IPS-20b (cell line): ENCODE measurements around the gene EIF3A.

ENCODE experiments used
- H3K27ac ChIP-seq: one replicate; pipeline ENCODE4 v1.5.1; 2013; ENCODE audit warnings: low read length
- H3K27me3 ChIP-seq: 2 replicates; pipeline ENCODE4 v1.6.1; 2013; ENCODE audit warnings: mild to moderate bottlenecking, low read length, inconsistent platforms; ENCODE audit not compliant: insufficient read depth
- H3K36me3 ChIP-seq: 2 replicates; pipeline ENCODE4 v1.6.1; 2013; ENCODE audit warnings: low read depth, mild to moderate bottlenecking, inconsistent platforms, low read length, moderate library complexity; ENCODE audit not compliant: insufficient read depth
- H3K4me1 ChIP-seq: 2 replicates; pipeline ENCODE4 v1.6.1; 2013; ENCODE audit warnings: mild to moderate bottlenecking, control low read depth, inconsistent platforms, low read length, moderate library complexity; ENCODE audit not compliant: insufficient read depth
- H3K4me3 ChIP-seq: 2 replicates; pipeline ENCODE4 v1.5.1; 2013; ENCODE audit warnings: mild to moderate bottlenecking, low read length, inconsistent platforms
- H3K9ac ChIP-seq: 2 replicates; pipeline ENCODE4 v1.6.1; 2013; ENCODE audit warnings: low read depth, mild to moderate bottlenecking, inconsistent platforms, low read length, moderate library complexity
- H3K9me3 ChIP-seq: 2 replicates; pipeline ENCODE4 v1.6.1; 2013; ENCODE audit warnings: mild to moderate bottlenecking, low read depth, low read length, inconsistent platforms; ENCODE audit not compliant: insufficient read depth

The EIF3A gene

DNA sequence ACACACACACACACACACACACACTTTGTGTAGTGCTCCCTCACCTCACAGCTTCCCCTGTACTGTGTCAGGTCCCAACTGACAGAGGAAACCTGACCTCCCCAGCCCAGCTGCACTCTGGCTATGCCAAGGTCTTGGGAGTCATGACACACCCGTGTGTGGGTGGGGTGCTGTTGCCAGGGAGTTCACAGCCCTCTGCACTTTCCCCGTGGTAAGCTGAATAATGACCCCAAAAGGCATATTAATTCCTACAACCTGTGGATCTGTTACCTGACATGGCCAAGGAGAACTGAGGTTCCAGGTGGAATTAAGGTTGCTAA, 60.0 kb downstream of the EIF3A start:
- Histone ChIP-seq H3K27me3 (no peaks in the 10 kb centered on the region), H3K9ac (no peak overlapping the region), H3K27ac (no peak overlapping the region), H3K4me1 (peaks cover 12% of the 10 kb centered on the region), H3K36me3 (no peaks in the 10 kb centered on the region), H3K4me3 (no peak overlapping the region), H3K9me3 (no peaks in the 10 kb centered on the region)

DNA sequence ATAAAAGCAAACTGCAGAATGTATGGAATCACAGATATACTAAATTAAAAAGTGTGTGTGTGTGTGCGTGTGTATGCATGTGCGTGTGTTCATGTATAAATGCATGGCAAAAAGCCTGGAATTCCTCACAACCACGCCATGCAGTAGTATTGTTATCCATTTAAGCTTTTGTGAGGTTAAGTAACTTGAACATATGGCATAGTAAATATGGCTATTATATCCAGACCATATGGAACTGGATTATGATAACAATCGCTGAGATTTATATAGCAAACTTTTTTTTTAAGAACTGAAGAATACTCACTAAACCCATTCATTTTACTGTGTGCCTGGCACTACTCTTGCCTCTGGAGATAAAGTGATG, 73.4 kb downstream of the EIF3A start:
- no peak overlapping the region for H3K4me3 ChIP-seq
- H3K9ac ChIP-seq, result no peak overlapping the region
- H3K36me3 ChIP-seq, result no peaks in the 10 kb centered on the region
- H3K9me3 ChIP-seq, result no peaks in the 10 kb centered on the region
- no peaks in the 10 kb centered on the region for H3K27me3 ChIP-seq
- no peaks in the 10 kb centered on the region for H3K4me1 ChIP-seq
- no peak overlapping the region for H3K27ac ChIP-seq

DNA sequence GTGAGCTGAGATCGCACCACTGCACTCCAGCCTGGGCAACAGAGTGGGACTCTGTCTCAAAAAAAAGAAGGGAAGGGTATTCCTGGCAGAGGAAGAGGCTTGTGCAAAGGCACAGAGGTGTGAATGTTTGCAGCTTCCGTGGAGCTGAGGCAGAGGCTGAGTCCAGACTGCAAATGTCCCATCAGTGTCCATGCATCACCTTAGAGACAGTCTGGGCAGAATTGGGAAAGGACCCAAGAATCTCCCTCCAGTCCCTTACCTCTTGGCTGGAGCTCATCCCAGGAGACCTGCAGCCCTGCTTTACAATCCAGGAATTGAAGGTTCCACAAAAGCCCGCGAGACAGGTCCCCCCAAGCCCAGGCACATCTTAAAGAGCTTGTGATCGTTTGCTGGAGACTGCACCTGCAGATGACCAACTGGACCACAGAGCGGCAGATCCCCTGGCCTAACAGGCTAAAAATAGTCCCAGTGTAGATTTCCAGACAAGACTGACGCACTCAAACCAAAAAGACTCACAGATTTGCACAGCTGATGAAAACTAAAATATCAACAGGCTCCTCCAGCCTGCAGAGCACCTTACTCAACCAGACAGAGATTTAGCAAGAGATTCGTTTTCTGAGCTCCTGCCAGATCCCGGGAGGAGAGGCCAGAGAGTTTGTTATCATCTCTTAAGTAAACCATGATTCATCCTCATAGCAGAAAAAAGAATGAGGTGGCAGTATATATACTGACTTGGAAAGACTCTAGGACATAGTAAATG, 74.0 kb downstream of the EIF3A start:
- no peaks in the 10 kb centered on the region for H3K4me1 ChIP-seq
- no peak overlapping the region for H3K9ac ChIP-seq
- no peaks in the 10 kb centered on the region for H3K36me3 ChIP-seq
- no peaks in the 10 kb centered on the region for H3K27me3 ChIP-seq
- H3K4me3 ChIP-seq, result no peak overlapping the region
- H3K9me3 ChIP-seq, result no peaks in the 10 kb centered on the region
- no peak overlapping the region for H3K27ac ChIP-seq

DNA sequence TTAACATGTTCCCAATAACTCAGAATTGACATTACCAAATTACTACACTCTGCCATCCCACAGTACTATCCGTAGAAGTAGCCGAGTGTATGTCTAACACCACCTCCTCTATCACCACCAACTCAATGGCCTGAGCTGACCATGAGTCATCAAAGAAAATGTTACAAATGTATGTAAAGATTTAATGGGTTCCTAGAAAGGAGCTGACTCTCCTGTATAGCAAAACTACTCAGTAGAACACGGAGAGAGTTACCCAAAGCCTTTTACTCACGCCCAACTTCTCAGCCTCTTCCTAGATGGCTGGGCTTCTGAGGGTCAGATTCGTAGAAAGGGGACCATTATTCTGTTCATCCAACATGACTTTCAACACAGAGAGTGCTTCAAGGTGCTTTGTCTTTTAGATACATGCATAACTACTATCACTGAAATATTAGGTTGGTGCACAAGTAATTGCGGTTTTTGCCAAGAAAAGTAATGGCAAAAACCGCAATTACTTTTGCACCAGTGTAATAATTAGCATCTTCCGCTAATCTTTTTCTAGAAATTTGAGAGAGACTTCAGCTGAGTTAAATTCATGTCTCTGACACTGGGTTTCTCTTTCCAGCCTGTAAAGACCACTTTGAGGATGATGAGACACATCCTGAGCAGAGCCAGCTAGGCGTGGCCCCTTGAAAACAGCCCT, 75.1 kb downstream of the EIF3A start:
- H3K4me3 ChIP-seq, result no peak overlapping the region
- no peak overlapping the region for H3K27ac ChIP-seq
- no peaks in the 10 kb centered on the region for H3K27me3 ChIP-seq
- H3K9ac ChIP-seq, result no peak overlapping the region
- no peaks in the 10 kb centered on the region for H3K36me3 ChIP-seq
- H3K9me3 ChIP-seq, result no peaks in the 10 kb centered on the region
- H3K4me1 ChIP-seq, result no peaks in the 10 kb centered on the region; the same call in 1 of the 2 replicates

DNA sequence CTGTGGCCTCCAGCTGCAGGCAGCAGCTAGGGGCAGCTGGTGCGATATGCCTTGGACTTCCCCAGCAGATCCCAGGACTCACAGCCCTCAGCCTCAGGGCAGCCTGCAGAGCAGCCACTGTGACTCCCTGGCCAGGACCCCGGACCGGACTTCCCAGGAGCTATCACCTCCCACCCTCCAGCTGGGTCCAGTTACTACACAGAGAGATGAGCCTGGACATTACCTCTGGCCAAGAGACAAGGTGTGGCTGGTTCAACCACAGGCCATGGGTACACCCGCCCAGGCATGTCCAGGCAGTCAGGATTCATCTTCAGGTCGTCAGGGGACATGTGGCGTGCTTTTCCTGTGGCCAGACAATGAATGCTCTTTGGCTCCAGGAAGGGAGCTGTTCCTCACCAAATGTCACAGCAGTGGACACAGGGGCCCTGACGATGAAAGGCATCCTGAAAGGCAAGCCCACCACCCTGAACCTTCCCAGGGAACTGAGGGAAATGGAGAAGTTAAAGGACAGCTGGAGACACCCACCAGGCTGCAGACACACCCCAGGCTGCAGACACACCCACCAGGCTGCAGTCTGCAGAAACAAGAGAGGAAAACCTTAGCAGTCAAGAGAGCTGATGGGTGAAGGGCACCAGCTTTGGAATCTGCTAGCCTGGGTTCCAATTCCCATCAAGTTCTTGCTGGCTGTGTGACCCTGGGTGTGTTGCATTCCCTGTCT, 76.9 kb downstream of the EIF3A start:
- Histone ChIP-seq H3K4me1 (no peaks in the 10 kb centered on the region; the same call in 1 of the 2 replicates), H3K9me3 (no peaks in the 10 kb centered on the region), H3K27ac (no peak overlapping the region), H3K36me3 (no peaks in the 10 kb centered on the region), H3K4me3 (no peak overlapping the region), H3K9ac (no peak overlapping the region), H3K27me3 (no peaks in the 10 kb centered on the region)

DNA sequence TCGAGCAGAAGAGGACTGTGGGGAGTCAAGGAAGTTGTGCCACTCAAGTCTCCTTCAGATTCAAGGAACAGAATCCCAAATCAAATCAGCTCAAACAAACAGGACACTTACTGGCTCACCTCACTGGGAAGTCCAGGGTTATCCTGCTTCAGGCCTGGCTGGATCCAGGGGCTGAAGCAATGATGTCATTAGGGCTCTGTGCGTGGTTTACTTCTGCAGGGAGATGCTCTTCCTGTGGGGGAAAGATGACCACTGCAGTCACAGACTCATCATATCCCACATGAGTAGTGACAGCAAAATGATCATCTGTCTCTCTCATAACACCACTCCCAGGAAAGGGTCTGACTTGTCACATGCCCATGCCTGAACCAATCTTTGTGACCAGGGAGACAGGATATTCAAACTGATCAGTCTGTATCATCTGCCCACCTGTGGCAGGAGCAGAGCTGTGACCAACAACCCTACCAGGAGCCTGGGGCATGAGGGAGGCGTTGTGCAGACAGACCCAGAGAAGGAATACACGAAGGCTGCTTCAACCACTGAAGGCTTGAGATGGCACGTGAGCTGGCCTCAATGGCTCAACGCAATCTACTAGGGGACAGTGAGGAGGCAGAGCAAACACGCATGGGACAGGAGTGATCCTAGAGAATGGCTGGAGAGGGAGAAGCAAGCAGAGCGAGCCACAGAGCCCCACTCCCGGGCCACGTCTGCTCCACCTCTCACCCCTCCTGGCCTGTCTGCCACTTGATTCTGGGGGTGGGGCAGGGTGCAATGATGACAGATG, 78.7 kb downstream of the EIF3A start:
- Histone ChIP-seq H3K4me1 (no peaks in the 10 kb centered on the region; the same call in 1 of the 2 replicates), H3K27me3 (no peaks in the 10 kb centered on the region), H3K9ac (no peak overlapping the region), H3K4me3 (no peak overlapping the region), H3K36me3 (no peaks in the 10 kb centered on the region), H3K9me3 (no peaks in the 10 kb centered on the region), H3K27ac (no peak overlapping the region)

DNA sequence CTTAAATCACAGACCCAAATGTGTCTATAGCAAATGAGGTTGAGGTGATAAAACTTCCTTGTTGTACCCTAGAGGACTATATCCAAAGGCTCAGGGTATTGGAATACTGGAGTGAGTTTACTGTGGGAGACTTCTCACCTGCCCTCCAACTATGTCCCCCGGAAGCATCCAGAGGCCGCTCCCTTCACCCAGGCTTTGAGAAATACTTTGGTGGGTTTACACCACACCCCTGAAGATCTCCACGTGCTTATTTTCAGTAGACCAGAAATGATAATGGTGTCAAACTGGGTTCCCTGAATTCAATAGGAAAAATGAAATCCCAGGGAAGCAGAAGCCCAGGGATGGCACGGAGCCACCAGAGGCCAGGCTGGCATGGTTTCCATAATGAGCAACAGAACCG, 82.4 kb downstream of the EIF3A start:
- H3K27me3 ChIP-seq, result no peaks in the 10 kb centered on the region
- H3K27ac ChIP-seq, result no peak overlapping the region
- no peaks in the 10 kb centered on the region; the same call in 1 of the 2 replicates for H3K4me1 ChIP-seq
- H3K36me3 ChIP-seq, result no peaks in the 10 kb centered on the region
- H3K9me3 ChIP-seq, result no peaks in the 10 kb centered on the region
- no peak overlapping the region for H3K4me3 ChIP-seq
- H3K9ac ChIP-seq, result no peak overlapping the region

DNA sequence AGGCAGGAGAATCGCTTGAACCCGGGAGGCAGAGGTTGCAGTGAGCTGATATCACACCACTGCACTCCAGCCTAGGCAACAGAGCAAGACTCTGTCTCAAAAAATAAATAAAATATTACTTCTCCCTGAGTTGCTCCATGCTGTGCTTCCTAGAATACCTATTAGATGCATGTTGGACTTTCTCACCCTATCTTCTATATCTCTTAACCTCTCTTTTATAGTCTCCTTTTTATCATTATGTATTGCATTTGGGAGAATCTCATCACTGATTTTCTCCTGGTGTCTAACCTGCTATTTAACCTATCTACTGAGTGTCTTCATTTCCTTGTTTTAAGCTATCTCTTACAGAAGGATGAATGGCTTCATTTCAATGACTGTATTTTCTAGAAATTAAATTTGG, 83.2 kb downstream of the EIF3A start:
- H3K9ac ChIP-seq, result no peak overlapping the region
- no peaks in the 10 kb centered on the region; the same call in 1 of the 2 replicates for H3K4me1 ChIP-seq
- H3K9me3 ChIP-seq, result no peaks in the 10 kb centered on the region
- H3K4me3 ChIP-seq, result no peak overlapping the region
- H3K27ac ChIP-seq, result no peak overlapping the region
- H3K36me3 ChIP-seq, result no peaks in the 10 kb centered on the region
- H3K27me3 ChIP-seq, result no peaks in the 10 kb centered on the region

DNA sequence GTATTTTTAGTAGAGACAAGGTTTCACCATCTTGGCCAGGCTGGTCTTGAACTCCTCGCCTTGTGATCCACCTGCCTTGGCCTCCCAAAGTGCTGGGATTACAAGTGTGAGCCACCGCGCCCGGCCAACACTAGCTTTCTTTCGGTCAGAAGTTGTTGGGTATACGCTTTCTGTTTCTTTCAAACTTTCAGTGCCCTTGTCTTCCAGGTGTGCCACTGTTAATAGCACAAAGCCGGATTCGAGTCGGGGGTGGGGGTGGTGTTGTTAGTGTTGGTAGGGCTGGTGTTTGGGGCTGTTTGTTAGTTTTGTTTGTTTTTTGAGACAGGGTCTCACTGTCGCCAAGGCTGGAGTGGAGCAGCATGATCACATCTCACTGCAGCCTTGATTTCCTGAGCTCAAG, 84.9 kb downstream of the EIF3A start:
- Histone ChIP-seq H3K4me1 (no peaks in the 10 kb centered on the region; the same call in 1 of the 2 replicates), H3K4me3 (no peak overlapping the region), H3K36me3 (no peaks in the 10 kb centered on the region), H3K9ac (no peak overlapping the region), H3K27me3 (no peaks in the 10 kb centered on the region), H3K27ac (no peak overlapping the region), H3K9me3 (no peaks in the 10 kb centered on the region)

DNA sequence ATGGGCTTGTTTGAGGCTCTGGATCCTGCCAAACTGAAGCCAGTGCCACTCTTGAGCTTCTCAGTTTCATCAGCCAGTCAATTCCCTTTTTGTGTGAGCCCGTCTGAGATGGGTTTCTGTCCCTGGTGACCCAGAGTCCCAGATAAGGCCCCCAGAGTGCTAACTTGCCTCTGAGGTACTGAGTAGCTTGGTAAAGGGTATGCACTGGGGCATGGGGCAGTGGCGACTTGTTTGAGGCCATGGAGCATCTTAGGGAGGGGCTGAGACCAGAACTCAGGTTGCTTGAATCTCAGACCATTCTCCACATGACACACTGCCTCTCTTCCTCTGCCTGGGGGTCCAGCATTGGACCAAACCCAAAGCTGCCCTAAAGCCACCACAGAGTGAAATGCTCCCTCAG, 86.3 kb downstream of the EIF3A start:
- Histone ChIP-seq H3K27ac (no peak overlapping the region), H3K36me3 (no peaks in the 10 kb centered on the region), H3K4me3 (no peak overlapping the region), H3K27me3 (no peaks in the 10 kb centered on the region), H3K9me3 (no peaks in the 10 kb centered on the region), H3K4me1 (no peaks in the 10 kb centered on the region), H3K9ac (no peak overlapping the region)

DNA sequence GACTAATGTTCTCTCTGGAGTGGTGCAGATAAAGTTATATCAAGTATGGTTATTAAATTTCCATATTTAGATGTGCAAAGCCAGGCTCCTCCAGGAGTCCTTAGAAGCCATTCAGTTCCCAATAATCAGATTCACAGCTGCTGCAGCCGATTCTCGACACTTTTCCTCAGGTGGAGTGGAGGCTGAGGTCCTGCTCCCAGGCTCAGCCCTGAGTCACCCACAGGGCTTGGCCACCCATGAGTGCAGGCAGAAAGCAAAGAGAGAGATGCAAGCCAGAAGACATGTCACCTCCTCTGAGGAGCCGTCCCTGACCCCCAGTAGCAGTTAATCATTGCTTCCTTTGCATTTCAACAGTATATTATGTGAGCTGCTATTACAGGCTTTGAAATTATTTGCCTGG, 87.4 kb downstream of the EIF3A start:
- Histone ChIP-seq H3K4me3 (no peak overlapping the region), H3K4me1 (no peaks in the 10 kb centered on the region), H3K9me3 (no peaks in the 10 kb centered on the region), H3K27ac (no peak overlapping the region), H3K27me3 (no peaks in the 10 kb centered on the region), H3K9ac (no peak overlapping the region), H3K36me3 (no peaks in the 10 kb centered on the region)
